Mesothelial cell of epicardium (in vitro differentiated cells): Measurements from ENCODE around the gene PIEZO2. TPM values are rescaled to one million over a fixed set of nuclear protein-coding genes. Genes with fewer than 3 reads are reported as not detected.

Experiments
- DNase-seq, 2 experiments: peaks; one replicate each; pipeline ENCODE4 v3.0.0; 2021; ENCODE audit warnings: low spot score in 2 of 2; ENCODE audit not compliant: unreplicated experiment in 2 of 2
- H3K27ac Mint-ChIP-seq: 2 replicates; pipeline ENCODE4 v1.8.0; 2021; ENCODE audit warnings: mixed read lengths
- H3K27me3 Mint-ChIP-seq: 2 replicates; pipeline ENCODE4 v1.8.0; 2021; ENCODE audit warnings: low read depth, mixed read lengths
- H3K36me3 Mint-ChIP-seq: 2 replicates; pipeline ENCODE4 v1.8.0; 2021; ENCODE audit warnings: mixed read lengths
- H3K4me1 Mint-ChIP-seq: 2 replicates; pipeline ENCODE4 v1.8.0; 2021; ENCODE audit warnings: mixed read lengths
- H3K4me3 Mint-ChIP-seq: 2 replicates; pipeline ENCODE4 v1.8.0; 2021; ENCODE audit warnings: mild to moderate bottlenecking, moderate library complexity, mixed read lengths
- H3K9me3 Mint-ChIP-seq: 2 replicates; pipeline ENCODE4 v1.8.0; 2021; ENCODE audit warnings: mixed read lengths
- CTCF ChIP-seq: fragments of 200-600 bp; sonication (generic); IDR thresholded peaks from one replicate; pipeline ENCODE4 v1.5.0; 2021; ENCODE audit warnings: antibody characterized with exemption; ENCODE audit not compliant: unreplicated experiment
- total RNA-seq: library from RNA; stranded (reverse); gene quantifications from 3 replicates; pipeline ENCODE4 v1.2.1, GENCODE V29; 2021

PIEZO2 gene
- total RNA-seq, 1 donor from 2014 or later, result 36.7 TPM

DNA sequence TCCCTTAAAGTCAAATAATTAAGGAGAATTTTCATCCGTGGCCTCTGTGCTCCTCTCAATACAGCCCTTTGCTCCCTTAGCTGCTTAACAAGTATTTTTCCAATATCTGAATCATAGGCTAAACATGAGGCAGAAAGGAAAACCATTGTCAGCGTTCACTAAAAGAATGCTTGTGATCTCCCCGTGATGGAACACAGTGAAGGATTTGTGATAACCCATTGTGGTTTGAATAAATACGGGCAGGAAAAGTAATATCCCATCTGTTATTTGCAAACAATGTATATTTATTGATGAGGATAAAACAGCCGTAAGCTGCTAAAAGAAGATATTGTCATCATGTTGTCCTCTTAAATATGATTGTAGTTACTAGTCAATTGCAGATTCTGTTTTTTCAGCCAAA lies 365.4 kb downstream of the PIEZO2 start:
- H3K4me1 Mint-ChIP-seq, result peaks cover 11% of the 10 kb centered on the region

DNA sequence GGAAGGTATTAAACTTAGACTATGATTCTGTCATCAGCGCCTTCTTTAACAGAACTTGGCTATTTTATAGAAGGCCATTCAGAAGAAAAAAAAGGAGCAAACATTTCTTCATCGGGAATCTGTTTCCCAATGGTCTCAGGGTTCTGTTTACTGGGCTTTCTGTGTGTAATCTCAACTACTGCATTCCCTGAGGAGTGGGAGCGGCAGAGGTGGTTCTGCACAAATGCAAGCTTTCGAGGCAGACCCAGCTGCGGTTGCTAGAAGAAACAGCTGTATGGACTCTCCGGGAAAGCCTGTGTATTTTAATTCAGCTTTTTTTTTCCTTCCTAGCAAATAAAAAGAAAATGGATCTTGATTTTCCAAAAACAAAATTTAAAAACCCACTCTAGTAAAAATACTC lies 372.9 kb downstream of the PIEZO2 start:
- Mint-ChIP-seq H3K27ac (no peak overlapping the region), H3K4me1 (peaks cover 22% of the 10 kb centered on the region), H3K9me3 (peaks cover 13% of the 10 kb centered on the region), H3K4me3 (no peak overlapping the region), H3K27me3 (no peaks in the 10 kb centered on the region), H3K36me3 (peaks cover 24% of the 10 kb centered on the region)
- TF ChIP-seq CTCF, result no peak
- DNase-seq, result no peak

More for the DNA sequence above, 365.4 kb downstream of the PIEZO2 start:
- no peak for TF ChIP-seq CTCF
- Mint-ChIP-seq H3K36me3 (peaks cover 3% of the 10 kb centered on the region), H3K27ac (no peak overlapping the region), H3K27me3 (no peaks in the 10 kb centered on the region), H3K9me3 (no peaks in the 10 kb centered on the region), H3K4me3 (no peak overlapping the region)
- DNase-seq, result no peak

DNA sequence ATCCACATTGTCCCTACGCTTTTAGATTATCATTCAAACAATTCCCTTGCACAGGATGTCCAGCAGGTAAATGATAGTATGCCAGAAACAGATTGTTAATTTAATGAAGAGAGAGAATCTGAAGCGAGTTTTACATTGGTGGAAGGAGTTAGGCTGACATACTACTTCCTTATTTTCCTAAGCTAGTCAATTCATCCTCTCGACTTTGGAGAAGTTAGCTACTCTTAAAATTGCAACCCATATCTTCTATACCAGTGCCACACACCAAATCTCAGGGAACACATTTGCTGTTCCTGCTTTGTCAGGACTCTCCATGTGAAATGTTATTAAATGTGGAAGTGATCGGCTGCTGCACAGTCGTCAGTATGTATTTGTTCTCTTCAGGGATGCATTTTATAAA lies 374.3 kb downstream of the PIEZO2 start:
- Mint-ChIP-seq H3K27ac (no peak overlapping the region), H3K9me3 (peaks cover 13% of the 10 kb centered on the region), H3K4me1 (peaks cover 19% of the 10 kb centered on the region), H3K27me3 (no peaks in the 10 kb centered on the region), H3K4me3 (no peak overlapping the region), H3K36me3 (peaks cover 25% of the 10 kb centered on the region)
- DNase-seq, result no peak
- no peak for TF ChIP-seq CTCF

DNA sequence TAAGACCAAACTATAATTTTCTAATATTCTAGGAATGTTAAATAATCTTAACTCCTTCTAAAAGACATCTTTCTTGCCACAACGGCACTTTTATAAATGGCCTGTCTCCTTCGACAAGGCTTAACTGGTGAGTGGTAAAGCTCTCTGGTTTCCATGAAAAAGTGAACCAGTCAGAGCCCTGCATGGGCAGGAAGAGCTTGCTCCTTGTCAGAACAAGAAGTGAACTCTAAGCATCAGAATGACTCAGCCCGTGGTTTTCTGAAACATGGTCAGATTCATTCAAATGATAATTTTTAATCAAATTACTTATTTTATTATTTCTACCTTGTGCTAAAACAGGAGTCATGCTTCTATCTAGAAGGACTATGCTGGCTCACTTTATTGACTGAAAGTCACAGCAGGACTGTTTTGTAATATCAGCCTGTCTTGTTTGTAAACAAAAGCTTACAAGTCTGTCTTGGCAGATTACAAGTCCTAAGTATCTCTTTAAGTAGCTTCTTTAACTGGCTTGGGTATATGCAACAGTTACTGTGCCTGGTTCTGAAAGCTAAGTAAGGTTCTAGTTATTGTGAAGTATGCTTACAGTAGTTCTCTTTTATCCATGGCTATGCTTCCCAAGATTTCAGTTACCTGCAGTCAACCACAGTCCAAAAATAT lies 378.2 kb downstream of the PIEZO2 start:
- peaks cover 25% of the 10 kb centered on the region for H3K36me3 Mint-ChIP-seq
- no peak for DNase-seq
- no peak for TF ChIP-seq CTCF
- peaks cover 6% of the 10 kb centered on the region for H3K4me1 Mint-ChIP-seq
- no peaks in the 10 kb centered on the region for H3K27me3 Mint-ChIP-seq
- no peak overlapping the region for H3K4me3 Mint-ChIP-seq
- no peak overlapping the region for H3K27ac Mint-ChIP-seq
- H3K9me3 Mint-ChIP-seq, result peaks cover 13% of the 10 kb centered on the region

DNA sequence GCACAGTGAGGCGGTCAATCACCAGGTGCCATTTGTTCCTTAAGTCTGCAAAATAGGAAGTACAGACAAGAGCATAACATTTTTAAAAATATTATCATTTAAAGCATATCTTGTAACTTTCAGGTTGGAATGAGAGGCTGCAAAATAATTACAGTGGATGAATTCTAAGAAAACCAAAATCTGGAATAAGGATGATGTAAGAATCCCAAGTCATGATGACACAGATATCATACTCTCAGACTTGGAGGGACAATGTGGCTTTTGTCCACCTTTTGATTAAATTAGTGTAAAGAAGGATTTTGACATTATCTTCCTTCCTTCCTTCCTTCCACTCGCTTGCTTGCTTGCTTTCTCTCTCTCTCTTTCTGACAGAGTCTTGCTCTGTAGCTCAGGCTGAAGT lies 379.1 kb downstream of the PIEZO2 start:
- Mint-ChIP-seq H3K9me3 (peaks cover 13% of the 10 kb centered on the region), H3K27me3 (no peaks in the 10 kb centered on the region), H3K36me3 (peaks cover 25% of the 10 kb centered on the region), H3K4me1 (peaks cover 6% of the 10 kb centered on the region), H3K27ac (no peak overlapping the region), H3K4me3 (no peak overlapping the region)
- no peak for DNase-seq
- no peak for TF ChIP-seq CTCF

DNA sequence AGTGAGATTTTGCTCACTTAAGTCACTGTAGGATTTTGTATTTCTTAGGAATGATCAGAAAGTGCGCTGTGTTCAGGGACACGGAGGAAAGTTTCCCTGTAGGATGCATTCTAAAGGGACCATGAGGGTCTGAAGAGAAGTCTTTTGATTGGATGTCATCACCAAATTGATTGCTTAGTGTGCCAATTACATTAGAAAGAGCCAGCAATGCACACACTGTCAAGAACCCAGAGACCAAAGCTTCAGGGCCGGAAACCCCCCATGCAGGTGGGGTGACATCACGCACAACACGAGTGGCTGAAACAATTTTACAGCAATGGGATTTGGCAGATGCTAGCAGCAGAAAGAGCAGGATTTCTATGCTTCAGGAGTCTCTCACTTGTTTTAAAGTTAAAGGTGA lies 381.1 kb downstream of the PIEZO2 start:
- H3K27ac Mint-ChIP-seq, result no peak overlapping the region
- H3K4me1 Mint-ChIP-seq, result no peaks in the 10 kb centered on the region
- no peak for DNase-seq
- no peak overlapping the region for H3K4me3 Mint-ChIP-seq
- no peaks in the 10 kb centered on the region for H3K27me3 Mint-ChIP-seq
- TF ChIP-seq CTCF, result no peak
- H3K9me3 Mint-ChIP-seq, result peaks cover 13% of the 10 kb centered on the region
- peaks cover 23% of the 10 kb centered on the region for H3K36me3 Mint-ChIP-seq
